Astrocyte of the cerebellum (primary cell): Measurements from ENCODE around the gene LIPE.

Source experiments
- DNase-seq: peaks from one replicate; pipeline ENCODE4 v3.0.0-alpha.2; 2011; ENCODE audit warnings: low read depth
- H3K4me3 ChIP-seq: 2 replicates; pipeline ENCODE4 v1.5.1; 2011; ENCODE audit warnings: mild to moderate bottlenecking, low read depth, low read length, moderate library complexity
- CTCF ChIP-seq: IDR thresholded peaks from 2 replicates; pipeline ENCODE4 v1.5.1; 2012; ENCODE audit warnings: low read length, low read depth, moderate library complexity, mild to moderate bottlenecking; ENCODE audit errors: missing control alignments
- in situ Hi-C: cut with HindIII; loops from 2 replicates; pipeline ENCODE4 v1.10.0; 2017; ENCODE audit warnings: low sequenced_read_pairs

The LIPE gene

DNA sequence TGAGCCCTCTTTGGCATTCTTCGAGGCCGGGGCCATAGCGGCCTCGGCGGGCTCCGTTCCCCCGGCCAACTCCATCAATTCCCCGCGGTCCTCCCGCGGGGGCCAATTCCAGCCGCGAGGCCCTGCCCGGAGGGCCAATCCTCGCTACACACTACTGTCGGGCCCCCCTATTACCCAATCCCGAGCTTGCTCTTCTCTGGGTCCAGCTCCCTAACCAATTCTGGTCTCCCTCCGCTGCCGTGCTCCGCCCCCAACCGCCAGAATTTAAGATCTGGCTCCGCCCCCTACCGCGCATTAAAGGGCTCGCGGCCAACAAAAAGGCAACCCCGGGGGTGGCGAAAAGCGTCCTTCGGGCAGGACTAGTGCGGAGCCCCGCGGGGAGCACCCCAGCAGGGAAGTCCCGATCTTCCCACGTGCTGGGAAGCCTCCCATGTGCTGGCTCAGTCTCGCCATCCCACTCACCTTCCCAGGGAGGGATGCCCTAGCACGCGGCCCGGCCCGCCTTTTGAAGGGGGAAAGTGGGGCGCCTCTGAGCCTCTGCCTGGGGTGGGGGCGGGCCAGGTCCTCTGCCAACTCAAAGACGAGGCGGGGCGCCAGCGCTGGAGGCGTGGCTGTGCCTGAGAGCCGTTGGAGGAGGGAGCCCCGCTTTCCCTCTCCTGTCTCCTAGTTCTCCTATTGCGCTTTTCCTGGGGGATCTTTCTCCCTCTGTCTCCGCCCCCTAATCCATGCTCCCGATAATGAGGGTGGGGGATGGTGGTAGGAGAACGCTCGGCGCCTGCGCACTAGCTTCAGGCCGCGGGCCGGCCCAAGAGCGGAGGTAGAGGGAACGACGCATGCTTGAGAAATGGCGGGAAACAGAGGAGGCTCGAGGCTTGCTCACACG is 3.5 kb downstream of the LIPE start:
- in situ Hi-C loops: no loop called here
- DNase-seq: peak; percentile 52

DNA sequence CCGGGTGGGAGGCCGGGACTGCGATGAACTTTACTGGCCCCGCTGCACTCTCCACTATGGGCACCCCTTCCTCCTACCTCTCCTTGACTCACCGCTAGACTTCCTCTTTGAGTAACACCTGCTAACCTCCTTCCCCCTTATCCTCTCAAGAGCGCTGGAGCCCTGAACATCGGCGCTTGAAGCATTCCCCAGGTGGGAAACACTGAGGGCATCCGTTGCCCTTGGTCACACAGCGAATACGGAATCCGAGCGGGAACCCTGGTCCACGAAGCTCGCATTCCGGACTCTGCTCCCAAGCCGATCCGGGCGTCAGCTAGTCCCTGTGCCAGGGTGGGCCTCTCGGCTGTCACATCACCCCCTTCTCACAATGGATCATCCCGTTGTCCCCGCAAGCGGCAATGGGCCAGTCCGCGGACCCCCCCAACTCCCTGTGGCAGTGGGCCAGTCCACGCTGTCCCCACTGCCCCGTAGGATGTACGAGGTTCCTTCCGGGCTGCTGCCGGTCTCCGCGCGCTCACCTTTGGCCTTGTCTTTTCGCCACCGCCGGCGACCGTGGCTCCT is 4.2 kb downstream of the LIPE start:
- in situ Hi-C loops: no loop called here
- DNase-seq: no peak
- TF ChIP-seq CTCF: no peak

More for the DNA sequence above, 3.5 kb downstream of the LIPE start:
- no peak for TF ChIP-seq CTCF
- peak overlapping the region; percentile 44 for H3K4me3 ChIP-seq

DNA sequence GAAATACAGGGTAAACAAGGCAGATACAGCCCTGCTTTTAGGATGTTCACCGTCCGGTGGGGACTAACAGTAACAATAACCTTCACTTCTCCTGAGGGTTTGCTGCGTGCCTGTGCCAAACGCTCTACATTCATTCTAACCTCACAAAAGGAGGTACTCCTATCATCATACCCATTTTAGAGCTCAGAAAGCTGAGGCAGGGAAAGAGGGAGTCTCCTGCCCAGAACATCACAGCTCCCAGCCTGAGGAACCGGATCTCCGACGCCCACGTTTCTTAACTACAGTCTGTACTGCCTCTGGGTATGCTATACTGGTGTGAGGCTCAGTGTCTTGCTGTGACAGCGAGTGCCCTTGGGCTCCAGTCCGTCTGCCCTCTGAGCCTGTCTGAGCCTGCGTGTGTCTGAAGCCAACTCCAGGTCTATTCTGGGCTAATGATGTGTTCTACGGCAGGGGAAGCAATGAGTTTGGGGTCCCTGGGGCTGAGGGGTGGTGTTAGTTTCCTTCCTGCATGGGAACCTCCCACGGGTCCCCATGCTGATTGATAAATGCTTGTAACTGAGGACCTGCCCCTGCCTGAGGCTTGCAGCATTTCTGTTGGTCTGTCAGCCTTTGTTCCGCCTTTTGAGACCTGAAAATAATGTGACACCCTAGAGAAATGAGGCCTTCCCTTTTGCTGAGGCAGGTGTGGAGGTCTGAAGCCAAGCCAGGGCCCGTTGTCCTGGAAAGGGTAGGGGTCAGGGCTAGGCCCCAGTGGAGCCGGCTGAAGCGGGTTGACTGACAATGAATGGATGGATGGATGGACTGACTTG is 4.9 kb downstream of the LIPE start:
- peak overlapping the region; percentile 44 for H3K4me3 ChIP-seq
- no peak for TF ChIP-seq CTCF
- in situ Hi-C loops: no loop called here
- no peak for DNase-seq

More for the DNA sequence above, 4.2 kb downstream of the LIPE start:
- peak overlapping the region; percentile 44 for H3K4me3 ChIP-seq

GRCh38 chr19:42421591-42422031 is 5.6 kb downstream of the LIPE start:
- no peak overlapping the region for H3K4me3 ChIP-seq
- no peak for TF ChIP-seq CTCF
- in situ Hi-C loops: no loop called here
- no peak for DNase-seq

GRCh38 chr19:42421101-42421500 is 6.1 kb downstream of the LIPE start:
- in situ Hi-C loops: no loop called here
- TF ChIP-seq CTCF: no peak
- DNase-seq: no peak
- H3K4me3 ChIP-seq: no peak overlapping the region

DNA sequence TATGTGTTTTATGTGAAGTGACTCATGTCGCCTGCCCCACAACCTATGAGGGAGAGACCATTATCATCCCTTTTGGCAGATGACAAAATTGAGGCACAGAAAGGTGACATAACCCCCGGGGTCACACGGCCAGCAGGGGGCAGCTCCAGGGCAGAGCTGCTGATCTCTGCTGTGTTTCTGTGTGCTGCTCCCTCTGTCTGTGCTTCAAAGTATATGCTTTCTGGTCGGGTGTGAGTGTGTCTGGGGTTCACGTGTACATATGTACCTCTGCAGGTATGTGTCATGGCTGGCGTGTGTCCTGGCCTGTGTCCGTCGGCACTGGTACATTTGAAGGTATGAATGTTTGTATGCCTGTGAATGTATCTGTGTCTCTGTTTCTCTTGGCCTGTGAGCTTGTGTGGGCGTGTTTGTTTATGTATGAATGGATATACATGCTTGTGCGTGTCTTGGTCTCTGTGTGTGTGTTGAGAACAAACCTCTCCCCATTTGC is 7.1 kb downstream of the LIPE start:
- in situ Hi-C loops: no loop called here
- H3K4me3 ChIP-seq: no peak overlapping the region
- no peak for DNase-seq
- peak; percentile 44 for TF ChIP-seq CTCF
